Cardiac fibroblast (primary cell): Measurements from ENCODE around the gene C8G.

Source experiments
- DNase-seq, 2 donors: peaks; one replicate each; pipeline versions ENCODE4 v3.0.0 to v3.0.0-alpha.2; 2010; ENCODE audit warnings: low read depth in 2 of 2
- H3K4me3 ChIP-seq, 2 donors: replicated peaks in 1 of 2; 1 replicate in 1 of 2; 2 replicates in 1 of 2; pipeline ENCODE4 v1.5.1; 2011; ENCODE audit warnings: low read depth in 2 of 2, low read length in 2 of 2, mild to moderate bottlenecking in 2 of 2, moderate library complexity in 1 of 2
- CTCF ChIP-seq: IDR thresholded peaks from one replicate; pipeline ENCODE4 v1.5.1; 2011; ENCODE audit warnings: low read depth, mild to moderate bottlenecking, low read length, inconsistent platforms

Gene C8G

GRCh38 chr9:136995362-136995761, 50.3 kb downstream of the C8G start:
- no peak overlapping the region for H3K4me3 ChIP-seq
- TF ChIP-seq CTCF: no peak
- no peak for DNase-seq

- DNase-seq: peak; percentile 12 to 48
- no peak for TF ChIP-seq CTCF
- H3K4me3 ChIP-seq: no peak overlapping the region
These were observed 50.8 kb downstream of the C8G start for GRCh38 chr9:136995772-136996311.
